HG03469 (cell line): ENCODE data around the gene PRSS56.
"Not testable (repeated sequence)": the region's sequence is repeated elsewhere in the genome, so short reads cannot be mapped to it uniquely, and the experiment has no call there.

Experiments
- ATAC-seq: cut with Tn5 transposase; IDR thresholded peaks from one replicate; pipeline ENCODE4 v1.9.1; 2021; ENCODE audit warnings: mild to moderate bottlenecking, moderate library complexity, moderate number of reproducible peaks; ENCODE audit not compliant: unreplicated experiment

Gene PRSS56

GRCh38 chr2:232523682-232524597, 3.8 kb downstream of the PRSS56 start:
- no peak for ATAC-seq

- no peak for ATAC-seq
Measured at GRCh38 chr2:232524771-232525170, 4.6 kb downstream of the PRSS56 start.

- ATAC-seq: no peak
Measured at GRCh38 chr2:232525199-232525598, 5.0 kb downstream of the PRSS56 start.

GRCh38 chr2:232525791-232526371, 5.7 kb downstream of the PRSS56 start, which contains the start of gene CHRND:
CHRND (plus strand) TSS chr2:232526160; CDS start chr2:232526216, 56 bp downstream.
- ATAC-seq: no peak

- ATAC-seq: no peak
Measured at GRCh38 chr2:232526372-232526941, 6.3 kb downstream of the PRSS56 start.

GRCh38 chr2:232527905-232528470, 7.8 kb downstream of the PRSS56 start:
- no peak for ATAC-seq

GRCh38 chr2:232528746-232529460, 8.7 kb downstream of the PRSS56 start:
- ATAC-seq: no peak

- no peak for ATAC-seq
Measured at GRCh38 chr2:232529806-232530547, 9.8 kb downstream of the PRSS56 start.

GRCh38 chr2:232530626-232531260, 10.6 kb downstream of the PRSS56 start:
- no peak for ATAC-seq

GRCh38 chr2:232532419-232532818, 12.2 kb downstream of the PRSS56 start:
- ATAC-seq: no peak

- ATAC-seq: not testable (repeated sequence)
Measured at GRCh38 chr2:232532821-232533220, 12.6 kb downstream of the PRSS56 start.

- ATAC-seq: no peak
Measured at GRCh38 chr2:232533944-232534710, 13.9 kb downstream of the PRSS56 start.

- ATAC-seq: no peak
Measured at GRCh38 chr2:232534940-232535651, 14.9 kb downstream of the PRSS56 start.

- ATAC-seq: no peak
Measured at GRCh38 chr2:232535761-232536530, 15.8 kb downstream of the PRSS56 start.

- ATAC-seq: no peak
Measured at GRCh38 chr2:232537079-232537478, 16.9 kb downstream of the PRSS56 start.

- no peak for ATAC-seq
Measured at GRCh38 chr2:232537499-232537898, 17.3 kb downstream of the PRSS56 start.

GRCh38 chr2:232538671-232539070, 18.5 kb downstream of the PRSS56 start:
- no peak for ATAC-seq
